ENCODE data around the gene RGSL1.

The RGSL1 gene

DNA sequence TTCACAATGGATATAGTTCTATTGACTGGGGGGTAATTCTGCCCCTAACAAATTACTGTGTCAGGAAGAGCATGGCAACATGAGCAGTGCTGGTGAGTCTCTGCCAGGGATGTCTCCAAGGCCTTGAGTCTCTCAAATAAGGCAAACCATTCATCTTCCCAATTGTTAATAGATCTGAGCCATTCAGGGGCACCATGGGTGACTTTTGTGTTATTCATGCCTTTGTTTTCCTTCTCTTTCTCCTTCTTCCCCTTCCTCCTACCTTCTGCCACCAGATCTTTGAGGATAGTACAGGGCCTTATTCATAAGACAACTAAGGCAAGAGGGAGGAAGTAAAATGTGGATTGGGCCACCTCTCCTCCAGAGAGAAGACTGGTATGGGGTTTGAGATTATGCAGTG, at the start of gene RGSL1:
TSS of gene RGSL1 (plus strand) at position 60 of the 400 bp plus-strand sequence. CDS start at position 80, 20 bp downstream.
- no peak for DNase-seq

DNA sequence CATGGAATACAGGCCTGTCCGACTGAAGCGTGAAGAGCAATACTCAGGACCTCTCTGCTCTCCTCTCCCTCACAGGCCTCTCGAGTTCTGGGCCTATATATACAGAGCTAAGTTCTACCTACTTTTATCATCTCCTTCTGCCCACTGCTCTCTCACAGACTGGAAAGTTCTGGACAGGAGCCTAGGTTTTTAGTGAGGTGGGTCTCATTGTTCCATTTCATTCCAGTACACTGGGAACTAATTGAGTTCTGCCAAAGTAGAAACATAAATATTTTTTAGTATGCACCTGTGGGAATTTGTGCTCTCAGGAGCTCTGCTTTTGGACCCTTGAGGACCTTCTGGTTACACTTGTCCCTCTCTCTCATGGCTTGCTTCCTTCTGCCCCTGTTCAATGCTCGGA, 49.4 kb upstream of the RGSL1 start, which contains the start of gene TEDDM1:
TSS of gene TEDDM1 (minus strand) at position 101 of the 400 bp plus-strand sequence. CDS start 182 bp downstream, outside the sequence.
- no peak for DNase-seq

DNA sequence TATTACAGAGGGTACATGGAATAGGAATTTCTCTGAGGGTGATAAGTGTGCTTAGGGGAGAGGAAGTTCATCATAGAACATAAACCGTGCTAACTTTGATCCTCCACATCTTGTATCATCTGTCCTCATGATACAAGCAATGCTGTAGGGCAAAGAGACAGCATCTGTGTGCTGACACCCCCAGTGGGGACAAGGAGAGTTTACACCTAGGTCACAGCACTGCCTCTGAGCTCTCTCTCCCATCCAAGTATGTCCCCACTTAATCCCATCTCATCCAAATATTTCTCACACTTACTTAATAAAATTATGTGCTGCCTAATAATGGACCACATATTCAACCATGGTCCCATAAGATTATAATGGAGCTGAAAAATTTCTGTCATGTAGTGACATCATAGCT, 45.2 kb upstream of the RGSL1 start:
- no peak for DNase-seq

DNA sequence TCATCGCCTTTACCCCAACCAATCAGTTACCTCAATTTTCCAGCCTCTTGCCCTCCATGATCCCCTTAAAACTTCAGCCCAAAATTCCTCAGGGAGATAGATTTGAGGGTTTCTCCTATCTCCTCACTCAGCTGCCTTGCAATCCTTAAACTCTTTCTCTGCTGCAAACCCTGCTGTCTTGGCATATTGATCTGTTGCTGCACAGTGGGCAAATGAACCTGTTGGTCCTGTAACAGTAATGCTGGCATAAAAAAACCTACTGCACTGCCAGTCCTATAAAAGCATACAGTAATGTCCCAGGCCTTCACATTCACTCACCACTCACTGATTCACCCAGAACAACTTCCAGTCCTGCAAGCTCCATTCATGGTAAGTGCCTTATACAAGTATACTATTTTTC, 44.4 kb upstream of the RGSL1 start:
- no peak for DNase-seq

DNA sequence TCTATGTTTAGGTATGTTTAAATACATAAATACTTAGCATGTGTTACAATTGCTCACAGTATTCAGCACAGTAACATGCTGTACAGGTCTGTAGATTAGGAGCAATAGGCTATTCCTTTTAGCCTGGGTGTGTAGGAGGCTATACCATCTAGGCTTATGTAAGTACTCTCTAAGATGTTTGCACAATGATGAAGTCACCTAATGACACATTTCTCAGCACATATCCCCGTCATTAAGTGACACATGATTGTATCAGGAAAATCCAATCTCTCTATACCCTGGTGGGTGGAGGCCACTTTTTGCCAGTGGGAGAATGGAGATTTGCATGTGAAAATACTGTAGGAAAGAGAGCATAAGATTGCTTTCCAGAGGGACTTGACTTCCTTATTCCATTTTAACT, 43.9 kb upstream of the RGSL1 start:
- DNase-seq: no peak

DNA sequence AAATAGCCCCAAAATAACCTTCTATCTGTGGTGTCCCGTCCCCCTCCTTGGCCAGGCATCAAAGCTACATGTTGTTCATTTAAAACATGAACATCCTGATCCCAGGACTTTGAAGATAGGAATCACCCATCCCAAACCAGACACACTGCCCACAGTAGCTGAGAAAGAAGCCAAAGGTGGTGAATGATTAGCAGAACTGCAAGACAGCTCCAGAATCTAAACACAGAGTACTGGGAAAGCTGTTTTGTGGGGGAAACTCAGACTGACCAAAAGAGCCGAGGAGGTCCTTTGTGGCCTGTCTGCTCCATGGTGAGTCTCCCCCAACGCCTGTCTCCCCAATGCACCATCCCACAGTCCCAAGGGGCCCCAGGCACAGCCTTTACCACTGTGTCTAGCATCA, 42.2 kb upstream of the RGSL1 start:
- no peak for DNase-seq

DNA sequence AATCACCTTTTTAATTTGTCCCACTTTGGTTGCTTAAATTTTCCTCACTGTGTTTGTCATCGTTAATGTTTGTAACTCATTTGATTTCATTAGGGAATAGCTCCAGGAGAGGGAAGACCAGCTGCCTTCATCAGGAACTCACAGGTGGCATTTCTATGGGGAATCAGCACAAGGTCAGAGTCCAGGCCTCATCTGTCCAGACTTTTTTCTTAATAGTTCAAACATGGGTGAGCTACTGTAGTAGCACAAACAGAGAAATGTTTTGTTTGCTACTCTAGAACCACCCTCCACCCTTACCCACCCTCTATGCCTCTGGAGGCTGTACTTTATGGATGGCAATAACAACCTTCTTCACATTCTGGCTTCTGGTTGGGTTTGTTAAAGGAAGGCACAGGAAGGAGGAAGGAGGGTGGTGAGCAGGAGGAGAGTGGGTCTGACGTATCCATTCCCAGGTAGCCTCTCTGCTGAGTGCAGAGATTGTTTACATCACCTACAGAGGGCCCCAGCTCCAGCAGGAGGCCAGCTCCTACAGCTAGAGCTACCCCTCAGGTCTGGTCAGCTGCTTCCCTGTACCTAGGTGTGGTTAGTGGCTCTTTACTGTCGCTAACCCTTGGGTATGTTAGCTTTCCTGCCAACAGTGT, 41.4 kb upstream of the RGSL1 start:
- DNase-seq: no peak

DNA sequence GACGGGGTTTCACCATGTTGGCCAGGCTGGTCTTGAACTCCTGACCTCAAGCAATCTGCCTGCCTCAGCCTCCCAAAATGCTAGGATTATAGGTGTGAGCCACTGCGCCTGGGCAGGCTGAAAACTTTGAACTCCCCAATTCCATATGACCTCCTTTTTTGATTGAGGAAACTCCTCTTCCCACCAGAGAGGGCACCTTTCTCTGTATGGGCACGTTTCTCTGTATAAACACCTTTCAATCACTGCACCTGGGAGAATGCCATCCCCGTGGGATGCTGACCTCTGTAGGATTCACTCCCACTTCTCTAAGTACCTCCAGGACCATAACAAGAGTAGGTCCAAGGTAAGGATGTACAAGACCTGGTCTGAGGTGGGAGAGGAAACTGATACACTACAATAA, 39.8 kb upstream of the RGSL1 start:
- DNase-seq: no peak

DNA sequence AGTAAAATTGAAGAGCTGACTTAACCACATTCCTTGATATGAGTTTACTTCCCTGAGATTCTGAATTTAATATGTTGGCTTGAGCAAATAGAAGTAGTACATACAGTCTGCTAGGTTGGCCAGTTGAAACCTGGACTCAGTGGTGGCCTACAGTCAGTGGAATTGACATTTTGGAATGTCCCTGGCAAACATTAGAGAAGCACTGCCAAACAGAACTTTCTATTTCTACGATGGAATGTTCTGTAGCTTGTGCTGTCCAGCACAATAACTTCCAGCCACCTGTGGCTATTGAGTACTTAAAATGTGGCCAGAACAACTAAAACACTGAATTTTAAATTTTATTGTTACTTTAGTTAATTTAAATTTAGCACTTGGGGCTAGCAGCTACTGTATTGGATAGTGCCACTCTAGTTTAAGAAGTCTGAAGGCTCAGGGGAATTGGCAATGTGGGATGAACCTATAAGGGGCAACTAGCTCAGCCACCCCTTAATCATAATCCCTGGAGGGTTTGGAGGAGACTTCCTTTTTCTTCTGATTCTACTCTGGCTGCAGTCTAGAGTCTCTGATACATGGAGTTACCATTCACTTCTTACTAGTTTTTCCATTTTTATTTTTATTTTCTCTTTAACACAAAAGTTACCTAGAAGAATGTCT, 39.2 kb upstream of the RGSL1 start:
- DNase-seq: no peak

DNA sequence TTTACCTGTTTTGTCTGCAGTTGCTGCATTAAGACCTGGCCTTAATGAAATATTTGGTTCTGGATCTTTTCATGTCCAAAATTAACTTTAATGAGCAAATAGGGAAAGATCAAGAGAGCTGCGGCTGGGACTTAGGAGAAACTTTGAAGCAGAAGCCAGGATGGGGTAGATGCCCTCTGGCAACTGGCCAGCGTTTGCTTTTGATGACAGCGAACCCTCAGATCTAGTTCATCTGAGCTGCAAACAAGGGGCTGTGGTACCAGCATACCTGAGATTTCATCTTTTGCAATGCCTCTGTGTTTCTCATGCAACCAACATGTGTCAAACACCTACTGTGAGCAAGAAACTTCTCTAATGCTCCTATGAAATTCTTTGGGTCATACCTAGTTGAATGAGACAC, 36.5 kb upstream of the RGSL1 start:
- no peak for DNase-seq

DNA sequence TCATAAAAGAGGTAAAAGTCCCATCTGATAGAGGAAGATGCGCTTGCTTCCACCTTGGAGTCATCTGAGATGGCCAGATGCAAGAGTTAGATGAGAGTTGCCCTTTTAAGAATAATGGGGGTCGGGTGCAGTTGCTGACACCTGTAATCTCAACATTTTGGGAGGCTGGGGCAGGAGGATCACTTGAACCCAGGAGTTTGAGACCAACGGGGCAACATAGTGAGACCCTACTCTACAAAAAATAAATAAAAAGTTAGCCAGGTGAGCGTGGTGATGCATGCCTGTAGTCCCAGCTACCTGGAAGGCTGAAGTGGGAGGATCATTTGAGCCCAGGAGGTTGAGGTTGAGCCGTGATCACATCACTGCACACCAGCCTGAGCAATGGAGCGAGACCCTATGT, 36.0 kb upstream of the RGSL1 start:
- no peak for DNase-seq

DNA sequence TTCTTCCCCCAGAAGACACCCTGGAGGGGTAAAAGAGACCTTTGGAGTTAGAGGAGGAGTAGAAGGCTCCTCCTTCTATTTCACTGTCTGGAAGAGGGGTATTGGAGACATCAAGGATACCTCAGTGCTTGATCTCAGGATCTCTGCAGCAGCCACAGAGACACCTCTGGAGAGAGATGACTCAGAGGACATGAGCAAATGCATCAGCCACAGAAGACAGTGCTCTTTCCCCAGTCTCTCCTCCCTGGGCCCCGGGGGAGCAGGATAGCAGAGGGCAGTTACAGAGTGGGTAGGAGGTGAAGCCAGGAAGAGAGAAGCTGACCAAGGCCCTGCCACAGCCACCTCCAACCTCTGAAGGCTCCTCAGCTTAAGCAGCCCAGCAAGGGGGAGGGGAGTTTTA, 34.2 kb upstream of the RGSL1 start:
- no peak for DNase-seq

DNA sequence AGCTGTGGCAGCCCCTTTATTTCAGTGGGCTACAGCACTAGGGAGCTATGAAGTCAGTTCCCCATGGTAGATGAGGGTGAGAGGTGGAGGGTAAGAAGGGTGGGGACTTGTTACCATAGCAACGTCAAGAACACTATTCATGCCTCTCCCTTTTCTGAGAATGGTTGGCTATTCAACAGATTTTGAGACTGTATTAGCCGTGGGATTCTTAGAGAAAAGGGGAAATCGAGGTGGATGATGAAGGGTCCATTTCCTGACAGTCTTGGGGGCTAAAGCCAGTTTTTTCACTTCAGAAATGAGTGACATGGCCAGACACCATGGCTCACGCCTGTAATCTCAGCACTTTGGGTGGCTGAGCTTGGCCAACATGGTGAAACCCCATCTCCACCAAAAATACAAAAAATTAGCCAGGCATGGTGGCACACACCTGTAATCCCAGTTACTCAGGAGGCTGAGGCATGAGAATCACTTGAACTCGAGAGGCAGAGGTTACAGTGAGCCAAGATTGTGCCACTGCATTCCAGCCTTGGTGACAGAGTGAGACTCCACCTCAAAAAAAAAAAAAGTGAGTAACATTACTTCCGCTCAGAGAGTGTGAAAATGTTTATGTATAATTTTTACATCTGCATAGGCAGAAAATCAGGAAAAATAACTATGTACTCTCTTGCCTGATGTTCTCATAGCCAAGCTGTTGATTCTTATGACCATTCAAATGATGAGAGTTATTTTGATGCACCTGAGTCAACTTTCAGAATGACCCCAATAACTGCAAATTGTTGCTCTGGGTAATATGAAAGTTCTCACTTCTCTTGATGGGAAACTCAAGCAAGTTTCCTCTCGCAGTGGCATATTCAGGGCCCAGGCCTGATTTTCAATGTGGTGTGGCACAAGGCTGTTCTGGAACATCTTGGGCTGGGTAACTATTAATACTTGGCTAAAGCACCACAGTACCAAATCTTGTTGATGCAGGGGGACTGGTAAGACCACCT, 23.2 kb upstream of the RGSL1 start:
- no peak for DNase-seq

DNA sequence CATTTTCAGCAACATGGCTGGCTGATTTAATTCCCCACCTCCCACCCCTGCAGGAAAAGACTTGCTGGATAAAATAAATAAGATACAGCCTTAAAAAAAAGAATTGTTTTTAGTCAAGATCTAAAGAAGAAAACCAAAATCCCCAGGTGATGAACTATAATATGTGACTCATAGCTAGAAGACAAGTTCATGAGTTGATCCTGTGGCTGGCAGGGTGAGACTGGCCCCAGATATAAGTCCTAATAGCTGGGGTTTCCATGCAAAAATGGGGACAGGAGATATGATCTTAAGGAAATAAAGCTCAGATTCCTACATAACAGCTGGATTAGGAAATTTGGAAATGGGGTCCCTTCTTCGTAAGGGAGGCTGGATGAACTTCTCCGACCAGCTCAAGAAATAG, 21.9 kb upstream of the RGSL1 start:
- DNase-seq: no peak

DNA sequence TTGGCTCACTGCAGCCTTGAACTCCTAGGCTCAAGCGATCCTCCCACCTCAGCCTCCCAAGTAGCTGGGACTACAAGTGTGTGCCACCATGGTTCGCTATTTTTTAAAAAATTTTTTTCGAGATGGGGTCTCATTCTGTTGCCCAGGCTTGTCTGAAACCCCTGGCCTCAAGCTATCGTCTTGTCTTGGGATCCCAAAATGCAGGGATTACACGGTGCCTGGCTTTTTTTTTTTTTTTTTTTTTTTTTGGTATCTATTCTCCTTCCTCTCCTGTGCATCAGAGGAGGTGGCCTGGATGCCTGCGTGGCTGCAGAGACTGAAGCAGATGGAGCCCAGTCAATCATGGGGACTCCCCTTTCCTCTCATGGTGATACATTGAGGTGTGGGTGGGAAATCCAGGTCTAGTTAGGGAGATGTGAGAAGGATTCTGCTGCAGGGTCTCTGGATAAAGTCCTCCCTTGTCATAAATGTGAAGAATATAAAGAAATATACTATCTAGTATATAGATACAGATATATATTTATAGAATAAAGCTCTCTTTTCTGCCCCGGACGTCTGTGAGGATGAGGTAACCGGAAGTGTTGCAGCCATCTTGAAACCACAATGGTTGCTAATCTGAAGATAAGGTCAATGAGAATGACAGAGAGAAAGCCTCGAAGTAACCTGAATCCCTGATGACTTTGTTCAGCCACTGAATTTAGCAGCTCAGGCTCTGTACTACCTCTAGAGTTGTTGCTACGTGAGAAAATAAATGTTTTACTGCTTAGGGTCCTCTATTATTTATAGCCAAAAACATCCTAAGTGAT, 19.5 kb upstream of the RGSL1 start:
- DNase-seq: no peak

DNA sequence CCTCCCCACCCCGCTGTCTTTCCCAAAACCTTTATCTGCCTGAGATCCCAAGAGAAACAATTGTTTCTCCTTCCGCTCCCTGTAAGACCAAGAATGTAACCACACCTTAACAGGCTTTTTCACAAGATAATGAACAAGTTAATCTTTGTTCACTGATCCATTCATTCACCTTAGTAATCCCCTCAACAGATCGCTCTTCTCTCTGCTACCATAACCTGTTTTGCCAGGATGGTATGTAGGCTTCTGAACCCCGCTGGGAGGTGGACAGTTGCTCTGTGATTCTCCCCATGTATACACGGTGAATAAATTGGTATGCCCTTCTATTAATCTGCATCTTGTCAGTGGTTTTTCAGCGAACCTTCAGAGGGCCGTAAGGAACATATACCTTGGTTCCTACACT, 18.7 kb upstream of the RGSL1 start:
- DNase-seq: no peak

DNA sequence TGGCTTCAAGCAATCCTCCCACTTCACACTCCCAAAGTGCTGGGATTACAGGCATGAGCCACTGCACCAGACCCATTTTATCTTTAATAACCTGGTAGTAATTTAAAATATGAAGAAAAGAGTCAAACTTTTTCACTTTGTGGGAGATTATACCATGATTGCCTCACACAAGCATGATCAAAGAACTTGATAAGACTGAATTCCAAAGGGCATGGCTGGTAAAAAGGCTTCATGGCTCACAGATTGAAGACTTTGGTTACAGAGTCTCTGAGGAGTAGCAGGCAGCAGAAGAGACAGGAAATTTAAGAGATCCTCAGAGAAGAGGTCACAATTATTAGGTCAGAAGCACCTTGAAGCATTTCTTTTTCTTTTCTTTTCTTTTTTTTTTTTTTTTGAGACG, 16.4 kb upstream of the RGSL1 start:
- DNase-seq: no peak

DNA sequence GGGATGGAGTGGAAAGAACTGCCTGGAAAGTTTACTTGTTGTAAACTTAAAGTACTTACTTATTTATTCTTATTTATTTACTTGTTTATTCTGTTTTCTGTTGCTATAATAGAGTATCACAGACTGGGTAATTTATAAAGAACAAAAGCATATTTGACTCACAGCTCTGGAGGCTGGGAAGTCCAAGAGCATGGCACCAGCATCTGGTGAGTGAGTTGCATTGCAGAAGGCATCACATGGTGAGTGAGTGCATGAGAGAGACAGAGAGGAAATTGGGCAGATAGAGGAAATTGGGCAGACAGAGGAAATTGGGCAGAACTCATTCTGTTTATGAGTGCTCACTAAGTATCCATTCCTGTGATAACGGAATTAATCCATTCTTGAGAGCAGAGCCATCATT, 11.6 kb upstream of the RGSL1 start:
- DNase-seq: no peak

DNA sequence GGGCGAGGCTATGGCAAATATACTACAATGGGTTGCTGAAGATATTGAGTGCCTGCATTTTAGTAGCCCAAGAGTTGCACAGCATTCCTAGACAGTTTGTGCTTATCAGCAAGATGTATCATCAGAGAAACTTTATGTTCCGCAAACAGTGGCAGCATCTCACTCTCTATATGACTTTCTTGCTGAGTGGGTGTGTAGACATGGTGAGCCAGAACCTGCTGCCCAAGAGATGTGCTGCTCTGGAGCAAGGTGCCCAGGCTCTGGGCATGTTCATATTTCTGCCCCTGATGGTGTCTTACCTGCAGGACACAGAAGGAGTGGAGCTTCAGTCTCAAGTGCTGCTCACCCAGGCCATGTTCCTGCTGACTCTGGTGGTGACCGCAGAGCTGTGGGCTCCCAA, 8.2 kb upstream of the RGSL1 start:
- DNase-seq: no peak

DNA sequence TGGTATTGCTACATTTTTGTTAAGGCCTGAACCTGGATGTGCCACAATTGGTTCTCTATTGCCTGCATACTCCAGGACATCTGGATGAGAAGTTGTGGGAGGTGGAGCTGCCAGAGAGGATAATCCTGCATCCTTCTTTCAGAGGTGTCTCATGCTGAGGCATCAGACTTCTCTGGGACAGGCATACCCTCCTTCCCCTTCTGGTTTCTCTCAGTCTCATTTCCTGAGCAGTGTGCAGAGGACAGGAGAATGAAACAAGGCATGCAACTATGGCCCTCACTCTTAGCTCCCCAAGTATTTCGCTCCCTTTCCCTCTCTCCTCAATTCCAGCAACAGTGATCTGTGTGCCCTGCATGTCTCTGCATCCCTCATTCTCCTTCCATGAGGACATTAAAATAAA, 7.6 kb upstream of the RGSL1 start:
- DNase-seq: no peak

DNA sequence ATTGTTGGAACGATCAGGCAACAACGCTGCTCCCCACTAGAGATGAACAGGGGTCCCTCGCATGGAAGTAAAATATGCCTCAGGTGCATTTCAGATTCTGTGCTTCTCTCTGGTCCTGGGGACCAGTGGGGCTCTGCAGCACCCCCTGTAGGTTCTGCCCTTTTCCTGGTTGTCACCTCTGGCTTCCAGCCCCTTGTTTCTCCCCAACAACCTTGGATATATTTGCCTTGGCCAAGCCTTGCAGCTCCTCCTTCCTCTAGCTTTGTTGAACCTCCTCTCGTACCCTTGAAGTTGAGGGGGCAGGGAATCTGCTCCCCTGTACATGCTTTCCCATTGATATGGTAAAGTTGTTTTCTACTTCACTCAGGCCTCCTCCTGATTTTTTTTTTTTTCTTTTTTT, 5.4 kb upstream of the RGSL1 start:
- no peak for DNase-seq

DNA sequence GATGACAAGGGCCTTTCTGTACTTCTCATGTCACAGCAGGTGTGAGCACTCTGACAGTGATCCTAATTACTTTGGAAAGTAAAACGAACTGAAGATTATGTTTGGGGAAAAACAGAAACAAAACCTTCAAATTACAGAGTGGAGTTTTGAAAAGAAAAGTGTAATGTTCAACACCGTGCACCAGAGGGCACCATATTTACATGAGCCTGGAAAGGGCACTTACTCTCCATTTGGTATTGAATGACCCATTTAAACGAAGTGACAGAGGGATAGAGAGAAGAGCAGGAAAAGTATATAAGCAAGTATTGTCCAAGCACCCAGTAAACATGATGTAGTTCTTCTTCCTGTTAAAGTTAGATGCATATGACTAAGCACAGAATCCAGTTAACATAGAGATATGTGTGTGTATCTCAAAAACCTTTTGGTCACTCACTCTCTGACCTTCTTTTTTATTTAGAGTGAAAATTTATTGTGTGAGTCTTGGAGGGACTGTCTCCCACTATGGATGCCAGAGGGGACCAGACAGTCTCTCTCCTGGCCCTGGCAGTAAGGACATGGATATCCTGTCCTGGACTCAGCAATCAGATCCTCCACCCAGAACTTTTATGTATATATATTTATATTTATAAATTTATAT, 3.8 kb upstream of the RGSL1 start:
- no peak for DNase-seq
